GM21737 (cell line): ENCODE results near the gene PGBD5.

ENCODE experiments used
- ATAC-seq: cut with Tn5 transposase; IDR thresholded peaks from one replicate; pipeline ENCODE4 v1.9.1; 2021; ENCODE audit warnings: mild to moderate bottlenecking, moderate library complexity; ENCODE audit not compliant: unreplicated experiment

PGBD5 gene

GRCh38 chr1:230283678-230284077 is 142.5 kb downstream of the PGBD5 start:
- no peak for ATAC-seq

GRCh38 chr1:230282157-230282556 is 144.0 kb downstream of the PGBD5 start:
- no peak for ATAC-seq

GRCh38 chr1:230281556-230281955 is 144.6 kb downstream of the PGBD5 start:
- ATAC-seq, result no peak

- no peak for ATAC-seq
Observed at GRCh38 chr1:230280906-230281413, 145.2 kb downstream of the PGBD5 start.

GRCh38 chr1:230280054-230280795 is 145.9 kb downstream of the PGBD5 start:
- ATAC-seq, result no peak

- ATAC-seq, result no peak
Observed at GRCh38 chr1:230279583-230279945, 146.6 kb downstream of the PGBD5 start.

GRCh38 chr1:230278871-230279582 is 147.1 kb downstream of the PGBD5 start:
- no peak for ATAC-seq

- no peak for ATAC-seq
Observed at GRCh38 chr1:230278376-230278775, 147.8 kb downstream of the PGBD5 start.

GRCh38 chr1:230277201-230278025 is 148.7 kb downstream of the PGBD5 start:
- ATAC-seq, result peak; percentile 45

GRCh38 chr1:230276401-230276800 is 149.7 kb downstream of the PGBD5 start:
- no peak for ATAC-seq

- ATAC-seq, result no peak
Observed at GRCh38 chr1:230274254-230274653, 151.9 kb downstream of the PGBD5 start.

GRCh38 chr1:230273141-230273710 is 152.9 kb downstream of the PGBD5 start:
- ATAC-seq, result no peak

GRCh38 chr1:230272557-230272956 is 153.6 kb downstream of the PGBD5 start:
- ATAC-seq, result no peak

- no peak for ATAC-seq
Observed at GRCh38 chr1:230271300-230272035, 154.7 kb downstream of the PGBD5 start.

GRCh38 chr1:230270559-230271281 is 155.4 kb downstream of the PGBD5 start:
- ATAC-seq, result peak; percentile 54

- ATAC-seq, result no peak
Observed at GRCh38 chr1:230270185-230270558, 156.0 kb downstream of the PGBD5 start.

GRCh38 chr1:230268371-230269170 is 157.6 kb downstream of the PGBD5 start:
- no peak for ATAC-seq

- ATAC-seq, result no peak
Observed at GRCh38 chr1:230267338-230268065, 158.6 kb downstream of the PGBD5 start.
